Neutrophil (primary cell): ENCODE measurements around the gene TBC1D22A.

Experiments
- H3K27ac ChIP-seq: fragments of 200-600 bp; sonication (generic); 2 replicates; pipeline ENCODE4 v1.5.1; 2016; ENCODE audit warnings: mild to moderate bottlenecking, moderate library complexity
- H3K27me3 ChIP-seq: fragments of 200-600 bp; sonication (generic); 2 replicates; pipeline ENCODE4 v1.6.0; 2016; ENCODE audit warnings: mild to moderate bottlenecking
- H3K36me3 ChIP-seq: fragments of 200-600 bp; sonication (generic); 2 replicates; pipeline ENCODE4 v1.5.1; 2017
- H3K4me1 ChIP-seq, 2 experiments: fragments of 200-600 bp in 1 of 2; sonication (generic) in 1 of 2; 1 replicate in 1 of 2; 2 replicates in 1 of 2; pipeline versions ENCODE4 v1.5.1 to v1.6.1; 2013 to 2016; ENCODE audit warnings: low read depth in 1 of 2, low read length in 1 of 2, mild to moderate bottlenecking in 1 of 2, moderate library complexity in 1 of 2; ENCODE audit not compliant: control insufficient read depth in 1 of 2, insufficient read depth in 1 of 2
- H3K4me3 ChIP-seq, 2 experiments: fragments of 200-600 bp in 1 of 2; sonication (generic) in 1 of 2; 1 replicate in 1 of 2; 2 replicates in 1 of 2; pipeline ENCODE4 v1.5.1; 2013 to 2016; ENCODE audit warnings: low read depth in 1 of 2, low read length in 1 of 2, mild to moderate bottlenecking in 1 of 2, moderate library complexity in 1 of 2
- H3K9me3 ChIP-seq: fragments of 200-600 bp; sonication (generic); 2 replicates; pipeline ENCODE4 v1.5.1; 2016
- CTCF ChIP-seq: fragments of 200-600 bp; sonication (generic); IDR thresholded peaks from 2 replicates; pipeline ENCODE4 v1.5.1; 2016; ENCODE audit warnings: antibody characterized with exemption

TBC1D22A gene

GRCh38 chr22:46994983-46995382, 232.5 kb downstream of the TBC1D22A start:
- H3K4me3 ChIP-seq = no peak overlapping the region
- no peaks in the 10 kb centered on the region for H3K27me3 ChIP-seq
- no peak overlapping the region for H3K27ac ChIP-seq
- no peaks in the 10 kb centered on the region for H3K4me1 ChIP-seq
- peaks cover 58% of the 10 kb centered on the region for H3K36me3 ChIP-seq
- TF ChIP-seq CTCF = no peak
- H3K9me3 ChIP-seq = no peaks in the 10 kb centered on the region

- H3K4me1 ChIP-seq = no peaks in the 10 kb centered on the region
- H3K27ac ChIP-seq = no peak overlapping the region
- no peaks in the 10 kb centered on the region for H3K9me3 ChIP-seq
- TF ChIP-seq CTCF = no peak
- no peak overlapping the region for H3K4me3 ChIP-seq
- no peaks in the 10 kb centered on the region for H3K27me3 ChIP-seq
- H3K36me3 ChIP-seq = peaks cover 53% of the 10 kb centered on the region
Observed at GRCh38 chr22:46995501-46996360, 233.3 kb downstream of the TBC1D22A start.

- Histone ChIP-seq H3K4me1 (no peaks in the 10 kb centered on the region), H3K4me3 (no peak overlapping the region), H3K27ac (no peak overlapping the region), H3K36me3 (peaks cover 43% of the 10 kb centered on the region), H3K9me3 (no peaks in the 10 kb centered on the region), H3K27me3 (no peaks in the 10 kb centered on the region)
- TF ChIP-seq CTCF = no peak
Observed at GRCh38 chr22:46996595-46997310, 234.3 kb downstream of the TBC1D22A start.

- H3K4me1 ChIP-seq = no peaks in the 10 kb centered on the region
- peaks cover 39% of the 10 kb centered on the region for H3K36me3 ChIP-seq
- no peak overlapping the region for H3K4me3 ChIP-seq
- H3K27me3 ChIP-seq = no peaks in the 10 kb centered on the region
- H3K27ac ChIP-seq = no peak overlapping the region
- no peaks in the 10 kb centered on the region for H3K9me3 ChIP-seq
- no peak for TF ChIP-seq CTCF
Observed at GRCh38 chr22:46997311-46997970, 235.0 kb downstream of the TBC1D22A start.

- Histone ChIP-seq H3K27me3 (no peaks in the 10 kb centered on the region), H3K9me3 (no peaks in the 10 kb centered on the region), H3K4me3 (no peak overlapping the region), H3K4me1 (no peaks in the 10 kb centered on the region), H3K27ac (no peak overlapping the region), H3K36me3 (peaks cover 38% of the 10 kb centered on the region)
- no peak for TF ChIP-seq CTCF
Observed at GRCh38 chr22:46998331-46998730, 235.9 kb downstream of the TBC1D22A start.
